Measurements from ENCODE around the gene SLC27A4.
A peak's percentile ranks its signal among the peaks of the same experiment; 100 is the strongest.

The SLC27A4 gene

GRCh38 chr9:128384801-128385495 is 44.6 kb downstream of the SLC27A4 start:
- peaks cover 12% of the 10 kb centered on the region for H3K36me3 Mint-ChIP-seq
- H3K27me3 Mint-ChIP-seq: no peaks in the 10 kb centered on the region
- no peak for DNase-seq
- no peaks in the 10 kb centered on the region for H3K9me3 Mint-ChIP-seq
- no peak overlapping the region for H3K4me3 Mint-ChIP-seq
- H3K27ac Mint-ChIP-seq: peak overlapping the region; percentile 25
- H3K4me1 Mint-ChIP-seq: no peaks in the 10 kb centered on the region
- CTCF ChIA-PET: interaction anchor here (1.0 kb wide), 1 partner anchor 23 kb away, joined by 3 read pairs; no protein-coding TSS in a partner anchor

- Mint-ChIP-seq H3K9me3 (no peaks in the 10 kb centered on the region), H3K4me3 (no peak overlapping the region), H3K4me1 (no peaks in the 10 kb centered on the region), H3K27ac (no peak overlapping the region), H3K27me3 (no peaks in the 10 kb centered on the region), H3K36me3 (peaks cover 11% of the 10 kb centered on the region)
- CTCF ChIA-PET: no interaction called here
- no peak for DNase-seq
Observed at GRCh38 chr9:128385496-128386460, 45.5 kb downstream of the SLC27A4 start.

GRCh38 chr9:128388150-128388549 is 47.8 kb downstream of the SLC27A4 start:
- H3K4me3 Mint-ChIP-seq: no peak overlapping the region
- peaks cover 12% of the 10 kb centered on the region for H3K36me3 Mint-ChIP-seq

GRCh38 chr9:128389395-128390149 is 49.2 kb downstream of the SLC27A4 start:
- H3K27ac Mint-ChIP-seq: no peak overlapping the region
- H3K27me3 Mint-ChIP-seq: no peaks in the 10 kb centered on the region
- DNase-seq: no peak
- H3K9me3 Mint-ChIP-seq: no peaks in the 10 kb centered on the region
- CTCF ChIA-PET: interaction anchor here (0.6 kb wide), 1 partner anchor 31 kb away, joined by 3 read pairs; no protein-coding TSS in a partner anchor
- H3K36me3 Mint-ChIP-seq: peaks cover 13% of the 10 kb centered on the region
- no peaks in the 10 kb centered on the region for H3K4me1 Mint-ChIP-seq
- H3K4me3 Mint-ChIP-seq: no peak overlapping the region

More at GRCh38 chr9:128388150-128388549, 47.8 kb downstream of the SLC27A4 start:
- Mint-ChIP-seq H3K9me3 (no peaks in the 10 kb centered on the region), H3K4me1 (no peaks in the 10 kb centered on the region), H3K27ac (no peak overlapping the region), H3K27me3 (no peaks in the 10 kb centered on the region)
- no peak for DNase-seq
- CTCF ChIA-PET: interaction anchor here (1.0 kb wide), 1 partner anchor 92 kb away, joined by 3 read pairs; no protein-coding TSS in a partner anchor

DNA sequence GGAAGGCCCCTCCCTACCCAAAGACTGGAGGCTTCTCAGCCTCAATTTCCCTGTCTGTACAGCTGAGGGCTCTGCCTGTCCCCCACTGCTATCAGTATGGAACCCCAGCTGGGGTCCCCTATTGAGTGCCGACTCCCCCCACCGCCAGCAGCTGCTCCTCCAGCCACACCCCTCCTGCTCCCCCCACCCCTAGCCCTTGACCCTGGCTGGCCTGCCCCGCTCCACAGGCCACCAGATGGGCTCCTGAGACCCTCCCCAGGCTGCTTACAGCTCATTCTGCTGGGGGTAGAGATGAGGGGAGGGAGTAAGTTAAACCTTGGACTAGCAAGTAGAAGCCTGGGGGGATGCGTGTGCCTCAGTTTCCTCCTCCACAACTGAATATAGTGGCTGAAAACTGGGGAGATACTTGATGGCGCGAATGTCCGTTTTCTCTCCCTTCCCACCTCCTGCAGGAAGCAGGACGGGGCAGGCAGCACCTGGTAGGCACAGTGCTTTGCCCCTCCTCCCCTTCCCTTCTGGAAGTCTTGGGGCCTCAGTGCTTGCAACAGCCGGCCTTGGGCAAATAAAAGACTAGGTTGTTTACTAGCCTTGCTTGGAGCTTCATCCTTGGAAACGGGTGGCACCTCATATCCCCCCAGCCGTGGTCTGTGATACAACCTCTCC is 50.0 kb downstream of the SLC27A4 start:
- Mint-ChIP-seq H3K27ac (no peak overlapping the region), H3K27me3 (no peaks in the 10 kb centered on the region), H3K4me3 (no peak overlapping the region), H3K4me1 (no peaks in the 10 kb centered on the region), H3K36me3 (peaks cover 13% of the 10 kb centered on the region), H3K9me3 (no peaks in the 10 kb centered on the region)
- CTCF ChIA-PET: no interaction called here
- no peak for DNase-seq

DNA sequence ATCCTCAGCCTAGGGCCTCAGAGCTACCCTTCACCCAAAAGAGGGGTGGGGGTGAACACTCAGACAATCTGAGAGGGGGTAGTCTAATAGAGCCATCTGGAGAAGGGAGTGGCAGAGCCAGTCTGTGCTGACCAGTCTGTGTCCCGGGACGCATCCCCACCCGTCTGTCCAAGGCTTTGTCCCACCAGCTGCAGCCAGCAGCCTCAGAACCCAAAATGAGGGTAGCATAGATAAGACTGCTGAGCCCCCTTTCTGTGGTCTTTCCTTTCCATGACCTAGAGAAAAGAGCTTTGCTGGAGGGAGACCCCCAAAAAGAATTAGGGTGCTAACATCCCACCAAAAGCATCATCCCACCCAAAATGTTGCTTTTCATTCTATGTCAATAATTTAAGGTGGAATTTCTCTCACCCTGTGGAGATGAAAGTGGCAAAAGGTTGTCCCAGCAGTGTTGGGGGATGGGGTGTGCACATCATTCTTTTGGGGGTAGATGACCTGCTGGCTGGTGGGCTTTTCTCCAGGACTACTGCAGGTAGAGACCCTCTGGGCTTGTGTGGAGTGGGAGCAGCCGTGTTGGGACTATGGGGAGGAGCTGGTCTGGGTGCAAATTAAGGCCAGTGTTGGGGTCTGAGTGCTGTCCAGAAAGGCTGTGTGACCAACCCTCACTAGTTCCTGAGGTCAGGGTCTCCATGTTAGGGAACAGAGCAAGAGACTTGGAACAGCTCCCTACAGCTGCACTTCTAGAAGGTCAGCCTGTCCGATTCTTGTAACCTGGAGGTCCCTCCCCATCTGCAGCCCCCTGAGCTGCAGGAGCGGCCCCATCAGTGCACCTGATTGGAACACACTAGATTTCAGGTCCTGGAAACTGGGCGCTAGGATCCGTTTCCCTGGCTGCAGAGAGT is 50.7 kb downstream of the SLC27A4 start:
- H3K9me3 Mint-ChIP-seq: no peaks in the 10 kb centered on the region
- no peak overlapping the region for H3K4me3 Mint-ChIP-seq
- CTCF ChIA-PET: no interaction called here
- H3K4me1 Mint-ChIP-seq: no peaks in the 10 kb centered on the region
- H3K27ac Mint-ChIP-seq: no peak overlapping the region
- peaks cover 13% of the 10 kb centered on the region for H3K36me3 Mint-ChIP-seq
- H3K27me3 Mint-ChIP-seq: peaks cover 3% of the 10 kb centered on the region
- DNase-seq: no peak

DNA sequence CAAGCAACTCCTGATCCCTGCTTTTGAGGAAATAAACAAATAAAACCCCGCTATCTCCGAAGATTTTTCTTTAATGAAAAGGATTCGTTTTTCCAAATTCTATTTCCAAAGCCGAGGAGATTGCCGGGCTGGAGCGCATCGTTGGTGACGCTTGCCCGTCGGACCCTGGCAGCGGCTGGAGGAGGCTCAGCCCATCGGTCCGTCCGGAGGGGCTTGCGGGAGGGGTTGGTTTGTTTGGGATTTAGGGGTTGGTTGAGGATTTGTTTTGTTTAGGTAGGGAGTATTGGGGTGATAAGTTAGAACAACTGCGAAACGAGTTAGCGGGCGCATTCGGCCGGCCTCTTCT is 51.6 kb downstream of the SLC27A4 start:
- Mint-ChIP-seq H3K9me3 (no peaks in the 10 kb centered on the region), H3K27me3 (peaks cover 11% of the 10 kb centered on the region), H3K4me3 (no peak overlapping the region), H3K27ac (no peak overlapping the region), H3K4me1 (no peaks in the 10 kb centered on the region), H3K36me3 (peaks cover 13% of the 10 kb centered on the region)
- DNase-seq: no peak
- CTCF ChIA-PET: no interaction called here

GRCh38 chr9:128392302-128393144 is 52.2 kb downstream of the SLC27A4 start:
- H3K4me1 Mint-ChIP-seq: no peaks in the 10 kb centered on the region
- H3K36me3 Mint-ChIP-seq: peaks cover 11% of the 10 kb centered on the region
- no peak overlapping the region for H3K27ac Mint-ChIP-seq
- H3K27me3 Mint-ChIP-seq: peaks cover 17% of the 10 kb centered on the region
- H3K4me3 Mint-ChIP-seq: no peak overlapping the region
- DNase-seq: no peak
- no peaks in the 10 kb centered on the region for H3K9me3 Mint-ChIP-seq
- CTCF ChIA-PET: no interaction called here

GRCh38 chr9:128393145-128393775 is 52.9 kb downstream of the SLC27A4 start:
- Mint-ChIP-seq H3K9me3 (no peaks in the 10 kb centered on the region), H3K4me1 (no peaks in the 10 kb centered on the region), H3K27ac (no peak overlapping the region), H3K36me3 (peaks cover 7% of the 10 kb centered on the region), H3K4me3 (no peak overlapping the region), H3K27me3 (peaks cover 21% of the 10 kb centered on the region)
- CTCF ChIA-PET: no interaction called here
- no peak for DNase-seq

- peaks cover 7% of the 10 kb centered on the region for H3K36me3 Mint-ChIP-seq
- CTCF ChIA-PET: no interaction called here
- H3K27me3 Mint-ChIP-seq: peaks cover 26% of the 10 kb centered on the region
- no peak overlapping the region for H3K27ac Mint-ChIP-seq
- no peaks in the 10 kb centered on the region for H3K9me3 Mint-ChIP-seq
- no peak overlapping the region for H3K4me3 Mint-ChIP-seq
- DNase-seq: no peak
- no peaks in the 10 kb centered on the region for H3K4me1 Mint-ChIP-seq
Observed at GRCh38 chr9:128393970-128394369, 53.6 kb downstream of the SLC27A4 start.

DNA sequence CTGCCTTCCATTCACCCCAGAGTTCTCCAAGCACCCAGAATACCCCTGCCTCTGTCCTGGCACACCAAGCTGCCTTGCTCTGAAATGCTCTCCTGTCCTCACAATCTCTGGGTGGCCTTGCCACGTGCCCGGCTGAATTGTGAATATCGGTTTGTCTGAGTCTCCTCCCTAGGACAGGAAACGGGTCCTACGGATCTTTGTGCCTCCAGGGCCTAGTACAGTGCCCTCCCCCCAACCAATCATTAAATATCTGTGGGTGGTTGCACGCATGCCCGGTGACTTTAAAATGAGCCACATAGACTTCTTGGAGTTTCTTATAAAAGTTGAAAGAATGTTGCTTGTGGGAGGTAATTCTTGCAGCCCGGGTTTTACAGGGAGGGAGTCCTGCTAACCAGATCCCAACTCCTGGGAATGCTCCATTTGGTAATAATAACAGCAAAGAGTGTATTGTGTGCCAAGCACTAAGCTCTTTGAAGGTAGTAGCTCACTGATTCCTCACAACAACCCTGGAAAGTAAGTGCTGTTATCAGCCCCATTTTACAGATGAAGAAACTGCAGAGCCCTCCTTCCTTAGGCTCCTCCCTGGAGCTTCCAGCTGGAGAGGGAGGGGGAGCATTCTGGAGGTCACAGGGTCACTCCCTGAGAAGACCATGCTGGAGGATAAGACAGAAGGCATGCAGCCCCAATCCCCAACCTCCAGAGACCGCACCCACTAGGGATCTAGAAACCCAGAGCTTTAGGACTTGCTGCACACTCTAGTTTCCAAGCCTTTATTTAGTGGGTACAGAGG is 54.2 kb downstream of the SLC27A4 start:
- H3K36me3 Mint-ChIP-seq: peaks cover 7% of the 10 kb centered on the region
- no peak overlapping the region for H3K4me3 Mint-ChIP-seq
- no peak for DNase-seq
- CTCF ChIA-PET: no interaction called here
- H3K4me1 Mint-ChIP-seq: no peaks in the 10 kb centered on the region
- H3K9me3 Mint-ChIP-seq: no peaks in the 10 kb centered on the region
- peak overlapping the region; percentile 68 for H3K27ac Mint-ChIP-seq
- H3K27me3 Mint-ChIP-seq: peaks cover 27% of the 10 kb centered on the region

Data from activated naive CD4-positive, alpha-beta T cell treated with anti-CD3 and anti-CD28 coated beads, Interleukin-2, amount 10 ng/mL, durations not matched to agents 7 days and 5 days (primary cell).